ENCODE results near the gene PRRT4. TPM values are rescaled to one million over a fixed set of nuclear protein-coding genes. Genes with fewer than 3 reads are reported as not detected.

PRRT4 gene
- total and polyA plus RNA-seq, 2 of the 13 experiments (the other 11 are each of a cell fraction or from before 2014, with no cell fraction given): not detected

GRCh38 chr7:128310499-128310898, 51.0 kb downstream of the PRRT4 start (continued):
- no peak for TF ChIP-seq ZNF276 (CRISPR knock-in tag; IDR thresholded peaks at IDR 0.05; ENCODE audit: low read depth)
- TF ChIP-seq GABPB1 (CRISPR knock-in tag; IDR thresholded peaks at IDR 0.05): no peak
- 0 out of 2 replicates have a peak, but pooled peaks have one; percentile 51 for TF ChIP-seq ZBTB20 (CRISPR knock-in tag; IDR thresholded peaks at IDR 0.05; ENCODE audit: borderline replicate concordance, low read depth)
- TF ChIP-seq KDM2A (CRISPR knock-in tag; IDR thresholded peaks at IDR 0.05; ENCODE audit: borderline replicate concordance, low read depth): 0 out of 2 replicates have a peak, but pooled peaks have one; percentile 40
- TF ChIP-seq ZFP91 (CRISPR knock-in tag; IDR thresholded peaks at IDR 0.05; ENCODE audit: borderline replicate concordance): no peak
- TF ChIP-seq SMYD3 (CRISPR knock-in tag; IDR thresholded peaks at IDR 0.05): no peak
- TF ChIP-seq ELK4 (CRISPR knock-in tag; IDR thresholded peaks at IDR 0.05; ENCODE audit: borderline replicate concordance): no peak
- TF ChIP-seq FOSL2 (CRISPR knock-in tag; IDR thresholded peaks at IDR 0.05): peak; percentile 53; the same call in 1 of the 2 replicates
- no peak for TF ChIP-seq CENPX (CRISPR knock-in tag; IDR thresholded peaks at IDR 0.05)
- no peak for TF ChIP-seq SMARCE1 (IDR thresholded peaks at IDR 0.05; ENCODE audit: borderline replicate concordance)
- no peak for TF ChIP-seq NFE2L2 (IDR thresholded peaks at IDR 0.05; ENCODE audit: low read length)
- no peak for TF ChIP-seq RBFOX2 (IDR thresholded peaks at IDR 0.05; ENCODE audit: low read depth, low read length)
- TF ChIP-seq IKZF4 (CRISPR knock-in tag; IDR thresholded peaks at IDR 0.05; ENCODE audit: borderline replicate concordance, low read depth, not compliant biosample characterization): no peak
- TF ChIP-seq ZNF383 (CRISPR knock-in tag; IDR thresholded peaks at IDR 0.05; ENCODE audit: borderline replicate concordance): no peak
- TF ChIP-seq IKZF1 (IDR thresholded peaks at IDR 0.05): no peak
- TF ChIP-seq ZNF580 (CRISPR knock-in tag; IDR thresholded peaks at IDR 0.05; ENCODE audit: borderline replicate concordance, low read depth): no peak
- no peak for TF ChIP-seq REL (CRISPR knock-in tag; conservative IDR thresholded peaks at IDR 0.05)
- TF ChIP-seq SOX6 (IDR thresholded peaks at IDR 0.05): no peak
- peak; percentile 79 for TF ChIP-seq SOX6 (CRISPR knock-in tag; IDR thresholded peaks at IDR 0.05)
- peak; percentile 91 for TF ChIP-seq FOXA3 (CRISPR knock-in tag; IDR thresholded peaks at IDR 0.05)
- TF ChIP-seq DMTF1 (CRISPR knock-in tag; IDR thresholded peaks at IDR 0.05): no peak
- no peak for TF ChIP-seq PHF21A (CRISPR knock-in tag; IDR thresholded peaks at IDR 0.05)
- no peak for TF ChIP-seq MED13 (CRISPR knock-in tag; IDR thresholded peaks at IDR 0.05)
- no peak for TF ChIP-seq ZNF839 (CRISPR knock-in tag; IDR thresholded peaks at IDR 0.05; ENCODE audit: borderline replicate concordance)
- TF ChIP-seq ZNF563 (CRISPR knock-in tag; IDR thresholded peaks at IDR 0.05): no peak
- no peak for TF ChIP-seq AGO2 (optimal IDR thresholded peaks at IDR 0.05; ENCODE audit: low read depth, low read length)

Data from HepG2 (cell line).